ENCODE data around the gene TMOD2.

The TMOD2 gene

DNA sequence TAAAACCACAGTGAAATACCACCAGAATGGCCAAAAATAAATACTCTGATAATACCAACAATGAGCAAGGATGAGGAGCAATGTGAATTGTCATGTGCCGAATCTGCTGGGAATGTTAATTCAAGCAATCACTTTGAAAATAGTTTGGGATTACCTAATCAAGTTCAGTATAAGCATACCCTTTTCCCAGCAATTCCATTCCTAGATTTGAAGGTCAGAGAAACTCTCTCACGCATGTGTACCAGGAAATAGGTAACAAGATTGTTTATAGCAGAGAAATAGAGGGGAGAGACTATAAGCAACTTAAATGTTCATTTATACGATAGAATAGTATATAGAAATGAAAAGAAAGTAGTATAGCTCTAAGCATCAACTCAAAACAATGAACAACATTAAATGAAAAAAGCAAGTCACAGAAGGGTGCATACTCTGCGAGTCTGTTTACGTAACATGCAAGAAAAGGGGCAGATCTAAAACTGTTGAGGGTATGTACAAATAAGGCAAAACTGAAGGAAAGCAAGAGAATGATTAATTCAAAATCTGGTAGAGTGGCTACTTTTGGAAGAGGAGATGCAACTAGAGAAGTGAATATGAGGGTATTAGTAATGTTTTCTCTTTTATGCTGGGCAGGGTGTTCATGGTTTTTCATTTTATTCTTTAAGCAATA lies 105.5 kb downstream of the TMOD2 start:
- no peak for DNase-seq (ENCODE audit: low spot score)

DNA sequence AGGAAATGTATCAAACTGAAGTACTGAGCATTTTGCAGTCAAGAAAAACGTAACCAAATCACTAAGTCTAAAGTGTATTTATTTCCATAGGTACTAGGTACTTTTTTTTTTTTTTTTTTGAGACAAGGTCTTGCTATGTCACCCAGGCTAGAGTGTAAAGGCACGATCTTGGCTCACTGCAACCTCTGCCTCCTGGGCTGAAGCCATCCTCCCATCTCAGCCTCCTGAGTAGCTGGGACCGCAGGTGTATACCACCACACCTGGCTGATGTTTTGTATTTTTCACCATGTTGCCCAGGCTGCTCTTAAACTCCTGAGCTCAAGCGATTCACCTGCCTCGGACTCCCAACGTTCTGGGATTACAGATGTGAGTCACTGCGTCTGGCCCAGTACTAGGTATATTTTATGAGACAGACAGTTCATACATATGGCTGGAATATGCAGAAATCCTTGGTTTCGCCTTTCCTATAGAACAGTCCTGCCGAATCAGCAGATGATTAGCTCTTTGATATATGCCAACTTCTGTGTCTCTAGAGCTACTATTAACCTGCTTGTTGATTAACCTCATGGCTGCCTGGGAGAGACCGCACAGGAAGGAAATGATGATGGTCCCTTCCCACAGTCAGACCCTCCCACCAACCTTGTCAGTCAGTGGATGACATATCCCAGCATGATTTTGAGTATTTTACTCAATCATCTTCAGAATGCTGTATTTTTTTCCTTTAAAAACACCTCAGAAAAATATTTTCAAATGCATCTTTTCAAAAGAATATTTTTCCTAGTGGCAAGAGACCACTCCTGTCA lies 110.4 kb downstream of the TMOD2 start:
- no peak for DNase-seq (ENCODE audit: low spot score)

DNA sequence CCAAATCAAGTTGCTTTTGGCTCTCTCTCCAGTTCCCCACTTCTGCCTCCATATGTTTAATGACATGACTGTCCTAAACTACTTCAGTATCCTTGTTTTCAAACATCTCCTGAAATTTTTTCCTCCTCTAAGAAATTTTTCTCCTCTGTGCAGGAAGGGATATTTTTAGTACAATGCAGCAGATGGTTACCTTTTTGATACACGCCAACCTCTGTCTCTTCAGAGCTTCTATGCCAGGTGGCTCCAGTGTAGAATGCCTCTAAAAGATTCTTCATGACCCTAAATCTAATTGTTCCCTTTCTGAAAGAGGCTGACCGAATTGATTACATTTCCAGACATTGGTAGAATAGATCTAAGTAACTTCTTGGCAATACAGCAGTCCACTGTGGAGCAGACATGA lies 111.7 kb downstream of the TMOD2 start:
- DNase-seq (ENCODE audit: low spot score), result no peak

DNA sequence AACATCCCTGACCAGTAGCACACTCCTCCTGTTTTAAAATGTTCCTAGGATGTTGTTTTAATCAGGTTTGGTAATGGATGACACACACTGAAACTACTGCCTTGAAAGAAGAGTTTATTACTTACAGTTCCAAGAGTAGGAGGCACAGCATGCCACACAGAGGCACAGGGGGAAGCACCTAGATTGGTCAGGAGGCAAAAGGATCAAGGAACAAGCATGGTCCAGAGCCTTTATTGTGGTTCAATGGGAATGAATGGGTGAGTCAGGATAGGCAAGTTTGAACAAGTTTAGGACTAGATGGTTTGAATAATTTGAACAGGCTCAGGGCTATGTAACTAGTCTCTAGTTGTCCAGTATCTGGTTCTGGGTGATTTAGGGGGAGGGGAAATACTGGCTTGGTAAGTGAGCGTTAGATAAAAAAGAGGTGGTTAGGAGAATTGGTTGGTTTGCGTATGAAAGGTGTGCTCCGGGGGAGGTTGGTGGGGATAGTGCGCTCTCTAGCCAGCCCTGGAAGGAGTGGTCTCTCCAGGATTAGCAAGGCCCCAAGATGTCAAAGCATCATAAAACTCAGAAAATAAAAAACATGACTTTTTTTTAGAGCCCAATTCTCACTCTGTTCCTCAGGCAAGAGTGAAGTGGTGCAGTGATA lies 113.1 kb downstream of the TMOD2 start:
- no peak for DNase-seq (ENCODE audit: low spot score)

DNA sequence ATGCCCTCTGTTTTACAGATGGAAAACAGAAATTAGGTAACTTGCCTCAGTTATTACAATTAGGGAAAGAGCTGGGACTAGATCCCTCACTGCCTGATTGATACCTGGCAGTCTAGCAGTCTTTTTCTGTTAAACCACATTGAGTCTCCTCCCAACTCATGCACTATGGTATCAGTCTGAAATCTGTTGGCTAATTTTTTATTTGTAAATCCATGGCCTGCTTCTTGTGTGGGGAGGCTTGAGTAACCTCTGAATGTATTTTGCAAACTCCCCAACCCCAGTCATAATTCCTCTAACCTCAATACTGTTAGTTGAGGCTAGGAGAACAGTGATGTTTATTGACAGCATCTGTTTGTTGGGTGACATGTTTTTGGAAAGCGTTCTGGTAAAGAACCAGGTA lies 113.9 kb downstream of the TMOD2 start:
- DNase-seq (ENCODE audit: low spot score), result no peak

Measured in germinal center (tissue), 1 donor.